Suppressor macrophage treated with lipopolysaccharide for 4 hours (primary cell): Measurements from ENCODE around the gene POC1B.
"Not testable (repeated sequence)": the region's sequence is repeated elsewhere in the genome, so short reads cannot be mapped to it uniquely, and the experiment has no call there.

ENCODE experiments used
- DNase-seq: peaks from one replicate; pipeline ENCODE4 v3.0.0-alpha.2; 2020

The POC1B gene

GRCh38 chr12:89459279-89459678 lies 66.6 kb downstream of the POC1B start:
- not testable (repeated sequence) for DNase-seq

DNA sequence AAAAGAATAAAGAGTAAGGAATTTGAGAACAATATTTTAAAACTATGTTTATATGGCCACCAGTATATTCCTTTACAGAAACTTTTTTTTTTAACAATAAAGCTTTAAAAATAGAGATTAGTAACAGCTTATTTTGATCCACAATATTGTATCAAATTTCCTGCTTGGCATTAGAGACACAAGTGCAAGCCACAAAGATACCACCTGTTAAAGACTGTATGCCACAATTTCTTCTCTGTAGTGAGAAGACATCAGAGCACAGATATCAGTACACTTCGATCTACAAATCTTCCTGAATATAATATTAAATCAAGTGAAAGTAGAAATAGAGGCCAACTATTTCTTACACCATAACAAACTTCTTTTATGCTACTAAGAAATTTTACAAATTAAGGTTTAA lies 69.3 kb downstream of the POC1B start:
- no peak for DNase-seq

- DNase-seq = no peak
Measured at GRCh38 chr12:89454080-89454848, 71.6 kb downstream of the POC1B start.

DNA sequence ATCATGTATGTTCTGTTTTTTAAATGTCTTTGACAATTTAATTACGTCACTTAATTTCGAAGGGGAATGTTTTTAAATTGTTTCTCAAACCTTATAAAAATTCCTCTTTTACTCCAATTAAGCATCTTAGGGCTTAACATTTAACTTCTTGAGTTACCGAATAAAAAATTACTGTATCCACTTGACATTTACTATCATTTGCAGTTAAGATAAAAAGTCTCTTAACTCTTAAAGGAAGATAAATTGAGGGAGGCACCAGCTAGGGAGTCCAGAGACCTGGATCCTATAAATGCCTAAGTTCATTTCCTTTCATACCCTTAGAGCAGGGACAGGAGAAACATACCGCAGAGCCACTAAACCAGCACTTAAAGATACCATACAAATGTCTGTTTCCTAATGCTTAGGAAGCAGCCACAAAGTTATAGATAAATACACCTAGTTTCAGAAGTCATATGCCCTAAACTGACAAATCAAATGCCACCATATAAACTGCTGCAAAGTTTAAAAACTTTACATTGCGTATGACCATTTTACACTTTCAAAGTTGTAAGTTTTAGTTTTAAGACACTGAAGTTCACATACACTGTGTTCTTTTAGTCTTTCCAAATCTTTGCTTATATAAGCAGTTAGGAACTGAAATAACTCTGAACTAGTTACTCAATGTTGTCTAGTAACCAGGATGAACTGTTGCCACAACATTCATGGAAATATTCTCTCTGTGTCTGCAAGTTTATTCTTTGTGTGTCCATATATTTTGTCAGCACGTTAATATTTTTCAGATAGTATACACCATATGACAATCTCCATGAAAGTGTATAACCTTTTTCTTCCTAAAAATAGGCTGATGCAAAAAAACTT lies 72.5 kb downstream of the POC1B start:
- DNase-seq = peak; percentile 56

DNA sequence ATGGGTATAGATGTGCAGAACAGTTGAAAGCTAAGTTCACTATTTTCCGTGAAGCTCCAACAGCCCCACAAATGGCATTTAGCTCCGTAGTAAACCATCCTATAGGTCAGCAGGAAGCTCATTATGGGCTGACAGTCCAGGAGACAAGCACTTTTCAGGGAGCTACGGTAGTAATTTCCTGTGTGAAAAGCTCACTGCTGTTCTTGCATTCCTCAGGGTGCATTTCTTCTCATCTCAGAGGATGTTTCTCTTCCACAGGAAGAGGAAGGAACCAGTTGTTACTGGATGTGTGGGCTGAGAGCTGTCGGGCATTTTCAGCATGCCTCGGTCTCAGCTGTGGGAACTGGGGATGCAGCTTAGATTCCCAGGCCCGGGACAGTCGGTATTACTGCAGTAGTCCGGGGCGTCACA lies 74.0 kb downstream of the POC1B start:
- DNase-seq = peak; percentile 52

DNA sequence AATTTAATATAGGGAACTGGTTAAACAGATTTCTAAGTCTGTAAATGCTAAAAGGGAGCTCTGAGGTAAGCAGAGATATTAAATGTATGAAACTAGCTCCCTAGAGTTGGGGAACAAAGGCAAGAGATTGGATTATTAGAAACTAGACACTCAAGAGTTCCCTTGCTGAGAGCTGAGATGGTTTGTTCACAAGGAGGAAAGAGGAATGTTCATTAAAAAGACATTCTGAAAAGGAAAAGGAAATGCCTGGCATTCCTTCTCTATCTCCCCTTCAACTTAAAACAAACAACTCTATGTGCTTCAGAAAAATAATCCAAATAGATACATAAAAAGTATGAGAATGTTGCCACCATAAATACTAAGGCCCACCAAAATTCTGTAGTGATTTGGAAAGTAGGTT lies 74.9 kb downstream of the POC1B start:
- no peak for DNase-seq

DNA sequence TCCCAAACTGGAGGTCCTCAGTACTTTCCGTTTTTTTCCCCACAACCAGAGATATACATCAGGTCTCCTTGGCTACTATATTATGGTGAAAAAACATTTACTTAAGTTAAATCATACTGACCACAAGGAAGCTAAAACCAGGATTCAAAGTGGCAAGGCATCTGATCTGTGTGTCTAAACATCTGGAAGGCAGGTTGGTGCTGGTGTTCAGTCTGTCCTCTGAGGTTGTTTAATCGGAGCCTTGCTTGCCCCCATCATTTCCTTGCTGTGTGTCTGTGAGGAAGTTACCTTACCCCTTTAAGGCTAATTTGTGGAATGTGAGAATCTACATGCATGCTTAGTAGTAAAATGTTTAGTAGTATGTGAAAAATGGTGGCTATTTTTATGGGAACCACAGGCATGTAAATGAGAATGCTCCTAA lies 76.9 kb downstream of the POC1B start:
- DNase-seq = no peak

GRCh38 chr12:89448526-89448925 lies 77.3 kb downstream of the POC1B start:
- no peak for DNase-seq

DNA sequence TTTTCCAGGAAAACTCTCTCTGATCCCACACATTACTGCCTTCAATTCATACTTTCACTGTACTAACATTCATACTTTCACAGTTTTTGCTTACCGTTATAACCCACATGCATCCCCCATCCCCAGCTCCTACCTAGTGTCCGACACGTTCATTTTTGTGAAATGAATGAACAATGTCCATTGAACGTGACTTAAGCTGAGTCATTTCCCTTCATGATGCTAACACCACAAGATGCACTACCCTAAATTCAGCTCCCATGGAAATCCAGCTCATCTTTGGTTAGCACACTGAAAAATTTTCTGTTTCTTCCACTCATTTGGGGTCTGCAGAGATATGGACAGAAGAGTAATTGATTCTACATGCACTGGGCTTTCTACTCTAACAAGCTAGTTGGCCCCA lies 85.9 kb downstream of the POC1B start:
- DNase-seq = peak; percentile 69

- DNase-seq = peak; percentile 46
Measured at GRCh38 chr12:89437231-89437630, 88.6 kb downstream of the POC1B start.

GRCh38 chr12:89436062-89436461 lies 89.8 kb downstream of the POC1B start:
- peak; percentile 43 for DNase-seq

DNA sequence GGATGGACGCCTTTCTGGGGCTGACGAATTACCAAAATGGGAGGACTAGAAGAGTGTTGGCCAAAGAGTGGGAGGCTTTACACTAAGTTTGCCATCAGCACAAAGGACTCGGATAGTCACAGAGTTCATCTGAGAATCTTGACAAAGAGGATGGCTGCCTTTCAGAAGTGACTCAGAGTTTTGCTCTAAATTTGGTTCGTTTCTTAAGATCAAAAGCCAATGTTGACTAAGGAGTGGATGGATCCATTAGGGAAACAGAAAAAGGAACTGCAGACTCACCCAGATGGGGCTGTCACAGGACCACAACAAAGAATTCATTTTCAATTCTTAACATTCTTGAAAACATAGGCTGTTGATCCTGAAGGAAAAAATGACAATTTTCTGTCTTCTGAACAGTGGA lies 92.2 kb downstream of the POC1B start:
- peak; percentile 90 for DNase-seq

- DNase-seq = no peak
Measured at GRCh38 chr12:89432396-89432795, 93.5 kb downstream of the POC1B start.

GRCh38 chr12:89429528-89429927 lies 96.3 kb downstream of the POC1B start:
- no peak for DNase-seq

DNA sequence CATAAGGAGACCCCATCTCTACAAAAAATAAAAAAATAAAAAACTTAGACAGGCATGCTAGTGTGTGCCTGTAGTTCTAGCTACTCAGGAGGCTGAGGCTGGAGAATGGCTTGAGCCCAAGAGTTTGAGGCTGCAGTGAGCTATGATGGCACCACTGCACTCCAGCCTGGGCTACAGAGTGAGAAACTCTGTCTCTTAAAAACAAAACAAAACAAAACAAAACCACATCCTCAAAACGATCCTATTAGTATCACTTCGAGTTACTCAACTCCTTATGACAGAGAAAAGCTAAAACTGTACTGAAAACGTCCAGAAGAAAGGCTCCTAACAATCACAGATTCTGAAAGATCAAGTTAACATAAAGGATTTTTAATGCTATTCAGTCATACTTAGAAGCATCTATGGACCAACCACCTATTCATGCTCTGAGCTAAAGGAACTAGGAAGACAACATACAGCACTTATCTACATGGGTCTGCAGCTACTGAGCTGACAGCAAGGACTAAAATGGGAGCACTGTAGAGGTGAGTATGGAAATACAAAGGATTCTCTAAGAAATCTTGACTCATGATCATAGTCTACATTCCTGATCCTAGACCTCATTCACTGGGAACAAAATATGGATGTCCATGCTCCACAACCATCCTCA lies 98.2 kb downstream of the POC1B start:
- DNase-seq = peak; percentile 84

DNA sequence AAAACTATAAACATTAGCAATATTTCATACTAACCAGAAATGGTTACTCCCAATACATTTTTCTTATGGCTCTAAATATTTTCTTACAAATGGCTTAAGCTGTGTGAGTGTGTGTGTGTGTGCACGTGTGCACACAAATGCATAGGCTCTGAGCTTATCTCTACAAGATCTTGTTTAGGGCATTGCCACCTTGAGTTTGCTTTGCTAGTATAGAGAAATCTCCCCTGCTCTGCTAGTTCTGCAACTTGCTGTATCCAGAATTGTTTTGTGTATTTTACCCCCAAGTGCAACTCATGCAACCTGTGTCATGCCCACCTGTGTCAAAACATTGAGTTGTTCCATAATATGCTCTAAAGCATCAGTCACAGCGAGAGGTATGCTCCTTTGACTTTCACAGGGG lies 101.0 kb downstream of the POC1B start:
- DNase-seq = no peak

- DNase-seq = peak; percentile 62
Measured at GRCh38 chr12:89424389-89424788, 101.5 kb downstream of the POC1B start.

DNA sequence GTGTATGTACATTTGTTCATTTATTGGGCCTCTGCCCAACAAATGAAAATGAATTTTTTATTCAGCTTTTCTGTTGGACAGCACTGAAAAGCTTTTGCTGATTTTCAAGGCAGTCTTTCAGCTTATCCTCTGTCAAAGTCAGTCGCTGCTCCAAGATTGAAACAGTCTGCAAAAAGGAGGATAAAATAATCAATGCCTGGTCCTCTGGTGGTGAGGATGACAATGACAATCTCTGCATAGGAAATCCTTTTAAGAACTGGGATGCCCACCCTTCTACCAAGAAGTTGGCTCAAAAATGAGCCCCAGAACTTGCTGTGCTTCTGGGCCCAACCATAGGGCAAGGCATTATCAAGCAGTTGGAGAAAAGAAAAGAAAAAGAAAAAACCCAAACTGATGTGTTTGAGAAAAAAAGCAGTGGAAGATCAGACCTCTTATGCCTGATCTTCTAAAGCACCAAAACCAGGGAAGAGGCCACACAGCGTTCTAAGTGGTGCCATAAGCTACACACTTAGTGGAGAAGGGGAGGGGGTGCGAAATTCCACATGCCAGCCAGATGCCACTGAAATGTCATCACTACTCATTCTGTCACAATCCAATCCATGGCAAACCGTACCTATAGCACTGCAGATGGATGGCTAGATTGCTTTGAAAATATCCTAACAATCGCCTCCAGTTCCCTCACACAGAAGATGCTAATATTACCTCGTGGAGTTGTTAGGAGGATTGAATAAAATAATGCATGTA lies 104.6 kb downstream of the POC1B start:
- no peak for DNase-seq

DNA sequence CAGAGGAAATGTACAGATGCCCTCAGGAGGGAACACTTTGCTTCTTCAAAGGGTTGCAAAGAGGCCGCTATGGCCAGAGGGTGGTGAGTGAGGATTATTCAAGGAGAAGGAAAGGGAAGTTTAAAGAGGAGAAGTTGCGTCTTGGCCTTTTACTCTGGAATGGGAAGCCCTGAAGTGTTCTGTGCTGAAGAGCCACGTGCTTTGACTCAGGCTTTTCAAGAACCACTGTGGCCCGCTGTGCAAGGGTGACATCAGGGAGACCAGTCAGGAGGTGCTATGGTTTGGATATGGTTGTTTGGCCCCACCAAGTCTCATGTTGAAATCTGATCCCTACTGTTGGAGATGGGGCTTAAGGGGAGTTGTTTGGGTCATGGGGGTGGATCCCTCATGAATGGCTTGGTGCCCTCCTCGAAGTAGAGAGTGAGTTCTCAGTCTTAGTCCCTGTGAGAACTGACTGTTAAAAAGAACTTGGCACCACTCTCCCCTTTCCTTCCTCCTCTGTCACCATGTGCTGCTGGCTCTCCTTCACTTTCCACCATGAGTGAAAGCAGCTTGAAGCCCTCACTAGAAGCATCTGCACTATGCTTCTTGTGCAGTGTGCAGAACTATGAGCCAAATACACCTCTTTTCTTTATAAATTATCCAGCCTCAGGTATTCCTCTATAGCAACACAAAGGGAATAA lies 107.5 kb downstream of the POC1B start:
- peak; percentile 83 for DNase-seq

GRCh38 chr12:89417246-89417977 lies 108.4 kb downstream of the POC1B start:
- DNase-seq = peak; percentile 68

DNA sequence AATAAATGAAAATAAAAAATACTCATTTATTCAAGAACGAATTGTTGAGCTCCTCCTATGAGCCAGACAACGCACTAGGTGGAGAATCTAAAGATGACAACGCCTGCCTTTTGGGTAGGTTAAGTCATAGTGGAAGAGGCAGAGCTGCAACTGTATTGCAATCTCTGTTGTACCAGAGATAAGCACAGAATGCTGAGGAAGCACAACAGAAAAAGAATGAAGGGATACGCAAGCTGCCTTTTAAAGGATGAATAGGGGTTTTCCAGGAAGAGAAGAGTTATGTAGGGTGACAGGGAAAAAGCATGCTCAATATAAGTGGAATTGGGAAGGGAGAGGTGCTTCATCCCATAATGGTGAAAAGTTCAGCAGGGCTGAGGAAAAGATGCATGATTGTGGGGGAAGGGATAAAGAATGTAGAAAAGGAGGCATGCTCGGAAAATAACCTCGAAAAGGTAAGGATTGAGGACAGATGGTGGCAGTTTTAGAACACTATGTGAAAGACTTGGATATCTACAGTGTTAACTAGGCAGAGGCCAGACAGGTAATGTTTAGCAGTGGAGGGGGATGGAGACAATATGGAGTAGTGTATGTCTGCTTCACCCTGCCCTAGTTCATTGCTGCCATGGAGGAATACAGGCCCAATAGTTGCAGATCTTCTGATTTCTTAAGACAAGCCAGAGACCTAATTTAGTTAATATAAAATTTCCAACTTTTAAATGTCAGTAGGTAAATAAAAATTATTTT lies 109.6 kb downstream of the POC1B start:
- no peak for DNase-seq
